Endothelial cell of umbilical vein (primary cell): ENCODE measurements around the gene GNAS-AS1. TPM values are rescaled to one million over a fixed set of nuclear protein-coding genes. Genes with fewer than 3 reads are reported as not detected.

Source experiments
- BruUV-seq: library from RNA; stranded (reverse); fragments of 400-500 nt; replicated peaks from 2 replicates; lab custom pipeline; 2021; lab: Mats Ljungman, UMichigan
- CTCF ChIA-PET: fragments of 300-600, 350-600 bp; sonication (Branson Sonifier 250); formaldehyde crosslinking; loops from one replicate; lab custom pipeline; 2021; ENCODE audit warnings: antibody characterized with exemption, inconsistent platforms; lab: Charles Lee
- POLR2A ChIA-PET: fragments of 300-600, 350-600 bp; sonication (Branson Sonifier 250); formaldehyde crosslinking; loops from one replicate; lab custom pipeline; 2021; ENCODE audit warnings: antibody characterized with exemption, inconsistent platforms; lab: Charles Lee
- DNase-seq: peaks from one replicate; pipeline ENCODE4 v3.0.0-alpha.2; 2011; ENCODE audit warnings: low read depth, low spot score
- FAIRE-seq: peaks from 2 replicates; lab custom pipeline; 2011; peaks lifted over from hg19 to GRCh38; lab: Jason Lieb, UNC
- H2AFZ ChIP-seq: 2 replicates; pipeline ENCODE4 v1.6.0; 2012; ENCODE audit warnings: low read depth, low read length, control low read depth, inconsistent platforms
- H3K27ac ChIP-seq: 2 replicates; pipeline ENCODE4 v1.5.1; 2011; ENCODE audit warnings: low read depth, mild to moderate bottlenecking, control low read depth, low read length, moderate library complexity; ENCODE audit not compliant: insufficient read depth
- H3K27me3 ChIP-seq, 2 experiments: 2 replicates each; pipeline versions ENCODE4 v1.6.0 to v1.6.1; 2011; ENCODE audit warnings: low read length in 2 of 2, mixed read lengths in 1 of 2; ENCODE audit not compliant: control insufficient read depth in 2 of 2, insufficient read depth in 2 of 2
- H3K36me3 ChIP-seq, 2 experiments: 2 replicates in 1 of 2; 3 replicates in 1 of 2; pipeline ENCODE4 v1.5.1; 2011; ENCODE audit warnings: low read length in 2 of 2, mild to moderate bottlenecking in 1 of 2, moderate library complexity in 1 of 2; ENCODE audit not compliant: control insufficient read depth in 2 of 2, insufficient read depth in 2 of 2; ENCODE audit errors: extremely low read depth in 1 of 2
- H3K4me1 ChIP-seq: 3 replicates; pipeline ENCODE4 v1.5.1; 2011; ENCODE audit warnings: mild to moderate bottlenecking, low read length; ENCODE audit not compliant: control insufficient read depth, insufficient read depth; ENCODE audit errors: extremely low read depth
- H3K4me2 ChIP-seq: 2 replicates; pipeline ENCODE4 v1.6.1; 2011; ENCODE audit warnings: low read length, control low read depth, mixed read lengths; ENCODE audit not compliant: insufficient read depth
- H3K4me3 ChIP-seq, 3 experiments: fragments of 200-600 bp in 1 of 3; sonication (generic), shearing (Covaris generic) in 1 of 3; replicated peaks in 1 of 3; 2 replicates each; pipeline ENCODE4 v1.5.1; 2011 to 2016; ENCODE audit warnings: control low read depth in 3 of 3, low read length in 3 of 3, mild to moderate bottlenecking in 2 of 3, inconsistent platforms in 1 of 3, low read depth in 1 of 3, moderate library complexity in 1 of 3; ENCODE audit not compliant: insufficient read depth in 1 of 3
- H3K79me2 ChIP-seq: 2 replicates; pipeline ENCODE4 v1.6.0; 2012; ENCODE audit warnings: low read length, inconsistent platforms; ENCODE audit not compliant: control insufficient read depth, insufficient read depth
- H3K9ac ChIP-seq: replicated peaks from 2 replicates; pipeline ENCODE3; 2011; ENCODE audit warnings: low read length, control low read depth; ENCODE audit not compliant: insufficient read depth; ENCODE audit errors: extremely low read depth
- H3K9me1 ChIP-seq: replicated peaks from 3 replicates; pipeline ENCODE4 v1.6.0; 2011; ENCODE audit warnings: mild to moderate bottlenecking, low read length; ENCODE audit not compliant: control insufficient read depth, insufficient read depth; ENCODE audit errors: extremely low read depth
- H3K9me3 ChIP-seq: replicated peaks from 2 replicates; pipeline ENCODE4 v1.5.1; 2012; ENCODE audit warnings: low read length, inconsistent platforms; ENCODE audit not compliant: control insufficient read depth, insufficient read depth
- H4K20me1 ChIP-seq: replicated peaks from 2 replicates; pipeline ENCODE3; 2011; ENCODE audit warnings: mild to moderate bottlenecking, low read length; ENCODE audit not compliant: control insufficient read depth, insufficient read depth; ENCODE audit errors: extremely low read depth
- FOS ChIP-seq: IDR thresholded peaks from 2 replicates; pipeline ENCODE4 v1.6.1; 2011; ENCODE audit warnings: mild to moderate bottlenecking, low read length, moderate library complexity, borderline replicate concordance; ENCODE audit not compliant: insufficient read depth
- GATA2 ChIP-seq: IDR thresholded peaks from 2 replicates; pipeline ENCODE4 v1.7.0; 2011; ENCODE audit warnings: low read depth, mild to moderate bottlenecking, moderate library complexity, mixed read lengths, low read length; ENCODE audit not compliant: insufficient read length, insufficient read depth
- MYC ChIP-seq: IDR thresholded peaks from one replicate; pipeline ENCODE4 v1.6.1; 2011; ENCODE audit warnings: mild to moderate bottlenecking, low read depth, low read length
- POLR2A ChIP-seq: IDR thresholded peaks from 2 replicates; pipeline ENCODE4 v1.6.1; 2012; ENCODE audit warnings: low read depth, mild to moderate bottlenecking, control low read depth, low read length
- POLR2AphosphoS5 ChIP-seq: IDR thresholded peaks from 2 replicates; pipeline ENCODE4 v1.6.1; 2012; ENCODE audit warnings: low read depth, mild to moderate bottlenecking, control low read depth, low read length, moderate library complexity; ENCODE audit not compliant: insufficient read depth
- dilution Hi-C: fragments of 300-500 bp; cut with MboI; formaldehyde crosslinking; loops from one replicate; pipeline ENCODE4 v1.15.0; 2019; ENCODE audit warnings: low sequenced_read_pairs; ENCODE audit not compliant: extremely low pct_ligation_motif_present
- intact Hi-C: fragments of 100-400 bp; cut with micrococcal nuclease; formaldehyde crosslinking; loops from one replicate; pipeline ENCODE4 v1.10.0; 2022
- polyA plus RNA-seq, 4 experiments: library from polyadenylated mRNA; depleted of rRNA in 3 of 4; stranded (reverse) in 3 of 4; unstranded in 1 of 4; fragments of >200 nt; gene quantifications; 2 replicates each; pipeline versions ENCODE4 v1.2.1 to v1.2.3, GENCODE V29; 2011 to 2012; ENCODE audit warnings: missing spikeins in 1 of 4
- total RNA-seq: library from RNA; stranded (reverse); gene quantifications from 2 replicates; pipeline ENCODE4 v1.2.3, GENCODE V29; 2021
- TF ChIP-seq, protein P1 (sequence below), 2 donors: IDR thresholded peaks; 1 replicate in 1 of 2; 2 replicates in 1 of 2; pipeline ENCODE4 v1.5.1; 2011; ENCODE audit warnings: low read length in 2 of 2, mild to moderate bottlenecking in 2 of 2, moderate library complexity in 2 of 2, control low read depth in 1 of 2, inconsistent platforms in 1 of 2, low read depth in 1 of 2; ENCODE audit not compliant: insufficient read depth in 1 of 2; ENCODE audit errors: extremely low read depth in 1 of 2

GNAS-AS1 gene
- total and polyA plus RNA-seq, 2 donors (not counting 3 experiments of a cell fraction or from before 2014, with no cell fraction given), result 0.11 to 0.58 TPM

DNA sequence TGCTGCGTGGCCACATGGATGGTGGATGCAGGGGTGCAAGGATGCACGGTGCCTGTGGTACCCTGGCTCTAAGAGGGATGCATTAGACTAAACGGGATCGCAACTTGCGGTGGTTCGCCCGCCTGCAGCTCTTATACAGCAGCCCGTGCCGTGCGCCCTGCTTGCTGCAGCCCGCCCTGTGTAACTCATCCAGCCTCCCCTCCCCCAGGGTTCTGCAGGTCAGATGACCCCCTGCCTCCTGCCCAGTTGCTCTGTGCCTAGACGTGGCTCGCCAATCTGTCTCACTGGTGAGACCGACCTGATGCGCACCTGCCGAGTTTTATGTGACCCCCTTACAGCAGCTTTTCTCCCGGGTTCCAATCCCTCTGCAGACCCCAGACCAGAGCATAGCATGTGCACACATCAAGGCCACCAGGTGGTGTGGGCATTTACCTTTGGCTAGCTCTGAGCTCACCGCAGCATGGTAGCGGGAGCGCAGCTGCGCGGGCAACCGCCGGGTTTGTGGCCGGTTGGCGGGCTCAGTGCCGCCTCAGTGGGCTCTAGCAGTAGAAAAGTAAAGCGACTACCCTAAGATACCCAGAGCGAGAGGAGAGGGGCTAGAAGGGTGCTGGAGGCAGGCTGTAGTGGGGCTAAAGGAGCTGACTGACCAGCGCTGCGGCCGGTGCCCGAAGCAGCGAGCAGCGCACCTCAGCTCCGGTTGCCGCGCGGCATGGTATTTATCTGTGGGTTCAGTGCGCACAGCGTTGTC, 693 bp upstream of the GNAS-AS1 start:
- Histone ChIP-seq H3K4me2 (no peak overlapping the region), H3K36me3 (no peaks in the 10 kb centered on the region), H3K4me3 (no peak overlapping the region), H3K27me3 (peaks cover 49 to 50% of the 10 kb centered on the region in 2 experiments), H4K20me1 (no peaks in the 10 kb centered on the region), H3K27ac (no peak overlapping the region), H2AFZ (no peak overlapping the region), H3K9me3 (no peaks in the 10 kb centered on the region), H3K9ac (no peak overlapping the region), H3K79me2 (no peaks in the 10 kb centered on the region), H3K4me1 (no peaks in the 10 kb centered on the region), H3K9me1 (no peaks in the 10 kb centered on the region)
- TF ChIP-seq GATA2 (no peak), FOS (no peak), MYC (no peak), POLR2AphosphoS5 (no peak), POLR2A (no peak)
- TF ChIP-seq, protein P1, sequence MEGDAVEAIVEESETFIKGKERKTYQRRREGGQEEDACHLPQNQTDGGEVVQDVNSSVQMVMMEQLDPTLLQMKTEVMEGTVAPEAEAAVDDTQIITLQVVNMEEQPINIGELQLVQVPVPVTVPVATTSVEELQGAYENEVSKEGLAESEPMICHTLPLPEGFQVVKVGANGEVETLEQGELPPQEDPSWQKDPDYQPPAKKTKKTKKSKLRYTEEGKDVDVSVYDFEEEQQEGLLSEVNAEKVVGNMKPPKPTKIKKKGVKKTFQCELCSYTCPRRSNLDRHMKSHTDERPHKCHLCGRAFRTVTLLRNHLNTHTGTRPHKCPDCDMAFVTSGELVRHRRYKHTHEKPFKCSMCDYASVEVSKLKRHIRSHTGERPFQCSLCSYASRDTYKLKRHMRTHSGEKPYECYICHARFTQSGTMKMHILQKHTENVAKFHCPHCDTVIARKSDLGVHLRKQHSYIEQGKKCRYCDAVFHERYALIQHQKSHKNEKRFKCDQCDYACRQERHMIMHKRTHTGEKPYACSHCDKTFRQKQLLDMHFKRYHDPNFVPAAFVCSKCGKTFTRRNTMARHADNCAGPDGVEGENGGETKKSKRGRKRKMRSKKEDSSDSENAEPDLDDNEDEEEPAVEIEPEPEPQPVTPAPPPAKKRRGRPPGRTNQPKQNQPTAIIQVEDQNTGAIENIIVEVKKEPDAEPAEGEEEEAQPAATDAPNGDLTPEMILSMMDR (IDR thresholded peaks at IDR 0.05; ENCODE audit: extremely low read depth in 1 of 2, insufficient read depth in 1 of 2, low read depth in 1 of 2, low read length in 2 of 2), result no peak
- dilution Hi-C loops (no loop called here), intact Hi-C loops (loop anchor here (10.0 kb wide), 2 partner anchors 197 to 617 kb away; partner anchors contain the start of gene STX16)
- ChIA-PET CTCF (interaction anchor here (1.2 to 3.6 kb wide), 5 partner anchors 16 to 371 kb away, joined by 3 to 67 read pairs (median 4); no protein-coding TSS in a partner anchor), POLR2A (no interaction called here)
- DNase-seq (no peak), FAIRE-seq (no peak)
- BruUV-seq, result no TSS peak
